Heart left ventricle (tissue), 16 donors: ENCODE data around the gene ERC1. TPM values are rescaled to one million over a fixed set of nuclear protein-coding genes. Genes with fewer than 3 reads are reported as not detected.
"Not testable (repeated sequence)": the region's sequence is repeated elsewhere in the genome, so short reads cannot be mapped to it uniquely, and the experiment has no call there.

Experiments
- ATAC-seq, 4 donors: fragments of 200-7000 bp; cut with Tn5 transposase; one replicate each; pipeline ENCODE4 v1.9.1; 2020 to 2022; ENCODE audit warnings: moderate library complexity in 4 of 4, mild to moderate bottlenecking in 3 of 4, moderate number of reproducible peaks in 1 of 4
- DNase-seq, 5 donors: peaks; one replicate each; pipeline ENCODE4 v3.0.0-alpha.2; 2020
- H3K27ac ChIP-seq, 12 donors: fragments of 200-600 bp; sonication (generic) in 4 of 12; one replicate each; pipeline versions ENCODE4 v1.5.0 to v1.8.0; 2016 to 2022; ENCODE audit warnings: mild to moderate bottlenecking in 2 of 12
- H3K27me3 ChIP-seq, 9 donors: fragments of 200-600 bp; sonication (generic) in 2 of 9; one replicate each; pipeline versions ENCODE4 v1.5.1 to v1.8.0; 2016 to 2022; ENCODE audit warnings: mild to moderate bottlenecking in 3 of 9
- H3K36me3 ChIP-seq, 9 donors: fragments of 200-600 bp; sonication (generic) in 2 of 9; one replicate each; pipeline versions ENCODE4 v1.5.0 to v1.8.0; 2018 to 2022; ENCODE audit warnings: mild to moderate bottlenecking in 2 of 9
- H3K4me1 ChIP-seq, 12 donors: fragments of 200-600 bp; sonication (generic) in 4 of 12; one replicate each; pipeline versions ENCODE4 v1.5.0 to v1.8.0; 2016 to 2022; ENCODE audit warnings: mild to moderate bottlenecking in 3 of 12
- H3K4me3 ChIP-seq, 12 donors: fragments of 200-600 bp; sonication (generic) in 4 of 12; one replicate each; pipeline versions ENCODE4 v1.5.0 to v1.8.0; 2017 to 2022; ENCODE audit warnings: mild to moderate bottlenecking in 9 of 12, moderate library complexity in 4 of 12
- H3K9me3 ChIP-seq, 12 donors: fragments of 200-600 bp; sonication (generic) in 4 of 12; one replicate each; pipeline versions ENCODE4 v1.5.0 to v1.8.0; 2016 to 2022; ENCODE audit warnings: mild to moderate bottlenecking in 1 of 12
- POLR2A ChIP-seq, 2 donors: fragments of 450-650 bp; IDR thresholded peaks; one replicate each; pipeline ENCODE4 v1.6.1; 2017; ENCODE audit warnings: antibody characterized with exemption in 2 of 2, mild to moderate bottlenecking in 2 of 2, moderate library complexity in 2 of 2
- WGBS, 4 donors: extraction: QIAGEN DNeasy Blood & Tissue Kit in 2 of 4; methylation state at CpG; one replicate each; pipeline versions ENCODE4 v1.1.5 to v1.1.7; 2013 to 2018; 5-methylcytosine and 5-hydroxymethylcytosine counted together
- intact Hi-C, 10 donors: fragments of 100-400 bp; cut with DNase I; formaldehyde crosslinking; loops; one replicate each; pipeline versions ENCODE4 v1.11.1 to v1.14.2; 2022
- polyA plus RNA-seq, 2 donors: library from polyadenylated mRNA; stranded (reverse); fragments of 200-250 nt; gene quantifications; one replicate each; pipeline ENCODE4 v1.2.3, GENCODE V29; 2013
- total RNA-seq, 9 donors: library from RNA; depleted of rRNA in 2 of 9; stranded (reverse); fragments of >200 nt in 2 of 9; fragmentation: NEBNext Ultra II Directional in 3 of 9; extraction: Animal tissue kit (Norgen Biotek cat#: 25700) in 3 of 9; gene quantifications; one replicate each; pipeline versions ENCODE4 v1.1.0 to v1.2.4, GENCODE V29; 2016 to 2023
- TF ChIP-seq, protein P1 (sequence below), 12 donors: fragments of 200-600 bp; sonication (generic) in 4 of 12; IDR thresholded peaks; one replicate each; pipeline versions ENCODE4 v1.5.0 to v1.8.0; 2018 to 2022; ENCODE audit warnings: antibody characterized with exemption in 12 of 12, mild to moderate bottlenecking in 5 of 12
- donor health status: ischemic (EF 13 %, LVEDD 7.1; RV severe dilation, severe dysfunction).
- donor health status: healthy with polysubstance abuse.
- donor health status: DM: no; HTN: yes; CAD: no.
- donor health status: DM: no; HTN: no; CAD: no.
- donor health status: ischemic (EF 25% LVEDD 6.9; RV normal size, moderate dysfunction).
- donor health status: ischemic (EF 25% LVEDD 5.7; RV mildly dilated, moderate dysfunction).
- donor health status: healthy.
- donor health status: DM: yes; HTN: yes; CAD: no.
- donor health status: ischemic (EF 35%, LVEDD 5.7; RV mildly dilated, moderate dysfunction).
- donor health status: nonischemic (EF 11% LVEDD 7.7; RV severe dilation, severe dysfunction).
- donor health status: DM: yes; HTN: yes; CAD: no.
- donor health status: PGD.
- donor health status: ischemic (EF 29% LVEDD 5.4; RV normal size, mild dysfunction).
- donor health status: nonischemic (EF 23%, LVEDD 6.1; RV moderate dilation, normal function).

The ERC1 gene
- total and polyA plus RNA-seq, 11 donors = 13.5 to 84.0 (median 47.9) TPM

DNA sequence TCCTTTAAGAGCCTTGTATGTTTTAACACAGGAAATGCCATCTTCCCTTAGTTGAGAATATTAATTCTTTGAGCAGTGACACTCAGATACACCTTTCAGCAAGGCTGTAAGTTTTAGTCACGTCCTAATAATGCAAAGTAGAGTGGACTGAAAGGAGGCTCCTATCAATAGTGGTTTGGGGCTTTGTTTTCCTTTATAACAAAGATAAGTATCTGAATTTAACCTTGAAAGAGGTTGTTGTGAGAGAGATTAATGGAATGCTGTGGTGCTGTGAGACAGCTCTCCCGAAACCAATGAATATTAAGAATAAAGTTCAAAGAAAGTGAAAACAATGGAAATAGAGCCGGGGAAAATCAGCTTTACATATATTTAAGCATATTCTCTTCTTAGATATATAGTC, 259.6 kb downstream of the ERC1 start:
- 80 to 85% (median 81%) methylated on average over 3 of the region's 3 CpGs for WGBS, 4 donors
- Histone ChIP-seq H3K9me3 (no peaks in the 10 kb centered on the region), H3K36me3 (peaks cover 0 to 10% (median 0%) of the 10 kb centered on the region in 9 donors), H3K4me1 (peaks cover 0 to 10% (median 0%) of the 10 kb centered on the region in 12 donors), H3K27ac (no peak overlapping the region), H3K27me3 (no peaks in the 10 kb centered on the region), H3K4me3 (no peak overlapping the region)
- intact Hi-C loops = no loop called here
- TF ChIP-seq, protein P1, sequence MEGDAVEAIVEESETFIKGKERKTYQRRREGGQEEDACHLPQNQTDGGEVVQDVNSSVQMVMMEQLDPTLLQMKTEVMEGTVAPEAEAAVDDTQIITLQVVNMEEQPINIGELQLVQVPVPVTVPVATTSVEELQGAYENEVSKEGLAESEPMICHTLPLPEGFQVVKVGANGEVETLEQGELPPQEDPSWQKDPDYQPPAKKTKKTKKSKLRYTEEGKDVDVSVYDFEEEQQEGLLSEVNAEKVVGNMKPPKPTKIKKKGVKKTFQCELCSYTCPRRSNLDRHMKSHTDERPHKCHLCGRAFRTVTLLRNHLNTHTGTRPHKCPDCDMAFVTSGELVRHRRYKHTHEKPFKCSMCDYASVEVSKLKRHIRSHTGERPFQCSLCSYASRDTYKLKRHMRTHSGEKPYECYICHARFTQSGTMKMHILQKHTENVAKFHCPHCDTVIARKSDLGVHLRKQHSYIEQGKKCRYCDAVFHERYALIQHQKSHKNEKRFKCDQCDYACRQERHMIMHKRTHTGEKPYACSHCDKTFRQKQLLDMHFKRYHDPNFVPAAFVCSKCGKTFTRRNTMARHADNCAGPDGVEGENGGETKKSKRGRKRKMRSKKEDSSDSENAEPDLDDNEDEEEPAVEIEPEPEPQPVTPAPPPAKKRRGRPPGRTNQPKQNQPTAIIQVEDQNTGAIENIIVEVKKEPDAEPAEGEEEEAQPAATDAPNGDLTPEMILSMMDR (IDR thresholded peaks at IDR 0.05) = no peak
- no peak for TF ChIP-seq POLR2A (IDR thresholded peaks at IDR 0.05)
- DNase-seq (no peak), ATAC-seq (no peak)

DNA sequence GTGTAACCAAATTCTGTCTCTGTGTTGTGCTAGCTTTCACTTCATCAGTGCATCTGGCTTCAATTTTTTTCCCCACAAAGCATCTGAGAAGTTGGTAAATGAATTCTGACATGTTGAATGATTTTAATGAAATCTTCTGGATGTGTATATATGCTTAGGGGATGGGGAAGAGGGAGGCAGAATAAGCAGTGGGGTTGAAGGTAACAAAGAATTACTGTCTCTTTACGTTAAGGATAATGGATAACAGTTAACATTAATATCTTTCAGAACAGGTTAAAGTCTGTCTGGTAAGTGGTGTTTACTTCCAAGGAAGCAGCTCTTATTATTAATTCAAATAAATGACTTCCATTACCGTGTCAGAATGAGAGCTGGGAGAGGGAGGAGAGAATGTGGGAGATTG, 261.7 kb downstream of the ERC1 start:
- TF ChIP-seq POLR2A (IDR thresholded peaks at IDR 0.05) = no peak
- TF ChIP-seq, protein P1 (IDR thresholded peaks at IDR 0.05) = no peak
- no peak for ATAC-seq
- H3K4me1 ChIP-seq = peaks cover 0 to 10% (median 0%) of the 10 kb centered on the region in 12 donors
- intact Hi-C loops = no loop called here
- H3K4me3 ChIP-seq = no peak overlapping the region
- H3K27ac ChIP-seq = no peak overlapping the region
- H3K36me3 ChIP-seq = peaks cover 0 to 11% (median 2%) of the 10 kb centered on the region in 9 donors
- H3K9me3 ChIP-seq = no peaks in the 10 kb centered on the region
- no peak for DNase-seq
- 66 to 90% (median 89%) methylated on average over 2 of the region's 2 CpGs for WGBS, 4 donors
- no peaks in the 10 kb centered on the region for H3K27me3 ChIP-seq

DNA sequence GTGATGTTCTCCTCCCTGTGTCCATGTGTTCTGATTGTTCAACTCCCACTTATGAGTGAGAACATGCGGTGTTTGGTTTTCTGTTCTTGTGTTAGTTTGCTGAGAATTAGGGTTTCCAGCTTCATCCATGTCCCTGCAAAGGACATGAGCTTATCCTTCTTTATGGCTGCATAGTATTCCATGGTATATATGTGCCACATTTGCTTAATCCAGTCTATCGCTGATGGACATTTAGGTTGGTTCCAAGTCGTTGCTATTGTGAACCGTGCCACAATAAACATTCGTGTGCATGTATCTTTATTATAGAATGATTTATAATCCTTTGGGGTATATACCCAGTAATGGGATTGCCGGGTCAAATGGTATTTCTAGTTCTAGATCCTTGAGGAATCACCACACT, 264.1 kb downstream of the ERC1 start:
- H3K27me3 ChIP-seq, H3K27ac ChIP-seq, H3K4me3 ChIP-seq, intact Hi-C loops, H3K4me1 ChIP-seq, ATAC-seq, H3K9me3 ChIP-seq, DNase-seq: not testable (repeated sequence)
- WGBS, 4 donors = 96 to 99% (median 98%) methylated on average over 6 of the region's 6 CpGs
- H3K36me3 ChIP-seq = peaks cover 0 to 11% (median 2%) of the 10 kb centered on the region in 9 donors

DNA sequence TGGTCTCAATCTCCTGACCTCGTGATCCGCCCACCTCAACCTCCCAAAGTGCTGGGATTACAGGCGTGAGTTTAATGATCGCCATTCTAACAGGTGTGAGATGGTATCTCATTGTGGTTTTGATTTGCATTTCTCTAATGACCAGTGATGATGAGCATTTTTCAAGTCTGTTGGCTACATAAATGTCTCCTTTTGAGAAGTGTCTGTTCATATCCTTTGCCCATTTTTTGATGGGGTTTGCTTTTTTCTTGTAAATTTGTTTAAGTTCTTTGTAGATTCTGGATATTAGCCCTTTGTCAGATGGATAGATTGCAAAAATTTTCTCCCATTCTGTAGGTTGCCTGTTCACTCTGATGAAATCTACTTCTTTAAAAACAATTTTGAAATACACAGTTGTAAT, 264.8 kb downstream of the ERC1 start:
- H3K4me3 ChIP-seq, intact Hi-C loops, ATAC-seq, H3K27me3 ChIP-seq, H3K4me1 ChIP-seq, H3K9me3 ChIP-seq, H3K27ac ChIP-seq, DNase-seq: not testable (repeated sequence)
- peaks cover 0 to 13% (median 2%) of the 10 kb centered on the region in 9 donors for H3K36me3 ChIP-seq
- 95 to 100% (median 98%) methylated on average over 4 of the region's 4 CpGs for WGBS, 4 donors

DNA sequence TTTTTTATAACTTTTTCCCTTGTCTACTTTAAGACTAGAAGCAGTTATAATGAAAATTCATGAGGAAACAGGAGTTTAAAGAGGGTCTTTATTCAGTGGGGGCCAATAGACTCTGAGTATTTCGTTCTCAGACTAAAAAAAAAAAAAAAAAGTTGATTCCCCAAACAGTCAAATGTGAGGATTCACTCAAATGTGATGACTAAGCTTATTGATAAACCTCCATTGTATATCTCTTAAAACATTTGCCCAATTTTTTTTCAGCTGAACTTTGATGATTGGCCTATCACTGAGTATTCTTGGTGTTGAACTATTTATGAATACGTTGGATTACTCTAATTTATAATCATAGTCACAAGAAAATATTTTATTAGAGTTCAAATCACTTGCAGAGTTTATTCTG, 265.3 kb downstream of the ERC1 start:
- no peak for ATAC-seq
- H3K27me3 ChIP-seq = no peaks in the 10 kb centered on the region
- no peak overlapping the region for H3K4me3 ChIP-seq
- no peak overlapping the region for H3K27ac ChIP-seq
- no peak for TF ChIP-seq POLR2A (IDR thresholded peaks at IDR 0.05)
- TF ChIP-seq, protein P1 (IDR thresholded peaks at IDR 0.05) = no peak
- intact Hi-C loops = no loop called here
- no peaks in the 10 kb centered on the region for H3K4me1 ChIP-seq
- no peaks in the 10 kb centered on the region for H3K9me3 ChIP-seq
- peaks cover 0 to 18% (median 2%) of the 10 kb centered on the region in 9 donors for H3K36me3 ChIP-seq
- 97 to 98% (median 97%) methylated on average over 2 of the region's 2 CpGs for WGBS, 4 donors
- no peak for DNase-seq
